A549 (cell line): Measurements from ENCODE around the gene EFHD1.

Experiments used
- CBX2 ChIP-seq: fragments of 200-600 bp; sonication (generic); IDR thresholded peaks from 2 replicates; pipeline ENCODE4 v1.6.1; 2016; ENCODE audit warnings: low read depth, mild to moderate bottlenecking, borderline replicate concordance
- CBX8 ChIP-seq: fragments of 200-600 bp; sonication (generic); IDR thresholded peaks from 2 replicates; pipeline ENCODE4 v1.6.1; 2016
- CEBPB ChIP-seq, 2 experiments: fragments of >200 bp in 1 of 2; sonication (Bioruptor Twin) in 1 of 2; formaldehyde crosslinking in 1 of 2; IDR thresholded peaks; 2 replicates each; pipeline ENCODE4 v1.6.1; 2012 to 2016
- FOXS1 ChIP-seq: fragments of 250-450 bp; sonication (Bioruptor Pico); IDR thresholded peaks from 2 replicates; pipeline ENCODE4 v1.5.0; 2020; ENCODE audit warnings: mild to moderate bottlenecking, moderate library complexity
- JUN ChIP-seq, 2 experiments: fragments of >200 bp; sonication (Bioruptor Twin); formaldehyde crosslinking; IDR thresholded peaks; 2 replicates in 1 of 2; 3 replicates in 1 of 2; pipeline ENCODE4 v1.6.1; 2016 to 2017
- MAFK ChIP-seq: fragments of 450-650 bp; IDR thresholded peaks from 2 replicates; pipeline ENCODE4 v1.6.1; 2014; ENCODE audit not compliant: partially characterized antibody
- POLR2A ChIP-seq: IDR thresholded peaks from 2 replicates; pipeline ENCODE4 v1.6.1; 2012; ENCODE audit warnings: mild to moderate bottlenecking, low read length
- RARB ChIP-seq: fragments of 250-450 bp; sonication (Bioruptor Pico); IDR thresholded peaks from 2 replicates; pipeline ENCODE4 v1.8.0; 2021; ENCODE audit warnings: mild to moderate bottlenecking, moderate library complexity
- TFCP2L1 ChIP-seq: fragments of 250-450 bp; sonication (Bioruptor Pico); IDR thresholded peaks from 2 replicates; pipeline ENCODE4 v1.5.0; 2021; ENCODE audit warnings: mild to moderate bottlenecking
- TF ChIP-seq, protein P1 (sequence below): fragments of >200 bp; sonication (Bioruptor Twin); formaldehyde crosslinking; IDR thresholded peaks from 3 replicates; pipeline ENCODE4 v1.5.1; 2016
- TF ChIP-seq, protein P2 (sequence below): fragments of 250-450 bp; sonication (Bioruptor Pico); IDR thresholded peaks from 2 replicates; pipeline ENCODE4 v1.5.0; 2021; ENCODE audit warnings: mild to moderate bottlenecking, moderate library complexity, borderline replicate concordance
- TF ChIP-seq, protein P3 (sequence below): IDR thresholded peaks from 2 replicates; pipeline ENCODE4 v1.6.1; 2012

DNA sequence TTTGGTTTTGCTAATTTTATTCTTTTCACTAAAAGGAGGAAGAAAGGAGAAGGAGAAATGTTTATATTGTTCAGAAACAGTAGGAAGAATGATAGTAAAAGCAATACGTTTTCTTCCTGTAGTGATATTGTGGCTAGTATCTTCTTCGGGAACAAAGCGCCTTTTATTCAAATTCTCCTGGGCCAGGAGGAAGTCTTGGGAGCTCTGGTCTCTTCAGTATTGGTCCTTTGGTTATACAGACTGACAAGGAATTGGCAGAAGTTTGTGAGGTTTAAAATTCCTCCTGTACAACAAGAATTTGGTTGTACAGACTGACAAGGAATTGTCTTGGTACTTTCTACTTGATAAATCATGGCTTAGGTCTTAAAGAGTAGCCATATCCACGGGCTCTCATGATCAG is 73.7 kb downstream of the EFHD1 start:
- TF ChIP-seq JUN (IDR thresholded peaks at IDR 0.05): no peak
- no peak for TF ChIP-seq CBX8
- no peak for TF ChIP-seq CBX2
- TF ChIP-seq, protein P1, sequence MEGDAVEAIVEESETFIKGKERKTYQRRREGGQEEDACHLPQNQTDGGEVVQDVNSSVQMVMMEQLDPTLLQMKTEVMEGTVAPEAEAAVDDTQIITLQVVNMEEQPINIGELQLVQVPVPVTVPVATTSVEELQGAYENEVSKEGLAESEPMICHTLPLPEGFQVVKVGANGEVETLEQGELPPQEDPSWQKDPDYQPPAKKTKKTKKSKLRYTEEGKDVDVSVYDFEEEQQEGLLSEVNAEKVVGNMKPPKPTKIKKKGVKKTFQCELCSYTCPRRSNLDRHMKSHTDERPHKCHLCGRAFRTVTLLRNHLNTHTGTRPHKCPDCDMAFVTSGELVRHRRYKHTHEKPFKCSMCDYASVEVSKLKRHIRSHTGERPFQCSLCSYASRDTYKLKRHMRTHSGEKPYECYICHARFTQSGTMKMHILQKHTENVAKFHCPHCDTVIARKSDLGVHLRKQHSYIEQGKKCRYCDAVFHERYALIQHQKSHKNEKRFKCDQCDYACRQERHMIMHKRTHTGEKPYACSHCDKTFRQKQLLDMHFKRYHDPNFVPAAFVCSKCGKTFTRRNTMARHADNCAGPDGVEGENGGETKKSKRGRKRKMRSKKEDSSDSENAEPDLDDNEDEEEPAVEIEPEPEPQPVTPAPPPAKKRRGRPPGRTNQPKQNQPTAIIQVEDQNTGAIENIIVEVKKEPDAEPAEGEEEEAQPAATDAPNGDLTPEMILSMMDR: no peak
- TF ChIP-seq POLR2A: no peak
- TF ChIP-seq CEBPB (IDR thresholded peaks at IDR 0.05): no peak
- TF ChIP-seq, protein P2, sequence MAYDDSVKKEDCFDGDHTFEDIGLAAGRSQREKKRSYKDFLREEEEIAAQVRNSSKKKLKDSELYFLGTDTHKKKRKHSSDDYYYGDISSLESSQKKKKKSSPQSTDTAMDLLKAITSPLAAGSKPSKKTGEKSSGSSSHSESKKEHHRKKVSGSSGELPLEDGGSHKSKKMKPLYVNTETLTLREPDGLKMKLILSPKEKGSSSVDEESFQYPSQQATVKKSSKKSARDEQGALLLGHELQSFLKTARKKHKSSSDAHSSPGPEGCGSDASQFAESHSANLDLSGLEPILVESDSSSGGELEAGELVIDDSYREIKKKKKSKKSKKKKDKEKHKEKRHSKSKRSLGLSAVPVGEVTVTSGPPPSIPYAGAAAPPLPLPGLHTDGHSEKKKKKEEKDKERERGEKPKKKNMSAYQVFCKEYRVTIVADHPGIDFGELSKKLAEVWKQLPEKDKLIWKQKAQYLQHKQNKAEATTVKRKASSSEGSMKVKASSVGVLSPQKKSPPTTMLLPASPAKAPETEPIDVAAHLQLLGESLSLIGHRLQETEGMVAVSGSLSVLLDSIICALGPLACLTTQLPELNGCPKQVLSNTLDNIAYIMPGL (CRISPR knock-in tag): no peak
- no peak for TF ChIP-seq MAFK
- TF ChIP-seq FOXS1 (CRISPR knock-in tag): no peak
- no peak for TF ChIP-seq TFCP2L1 (CRISPR knock-in tag)
- TF ChIP-seq, protein P3, sequence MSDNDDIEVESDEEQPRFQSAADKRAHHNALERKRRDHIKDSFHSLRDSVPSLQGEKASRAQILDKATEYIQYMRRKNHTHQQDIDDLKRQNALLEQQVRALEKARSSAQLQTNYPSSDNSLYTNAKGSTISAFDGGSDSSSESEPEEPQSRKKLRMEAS: no peak
- no peak for TF ChIP-seq RARB (CRISPR knock-in tag)
